ENCODE measurements around the gene CNOT11. TPM values are rescaled to one million over a fixed set of nuclear protein-coding genes. Genes with fewer than 3 reads are reported as not detected.

CNOT11 gene
- 63.0 and 68.6 TPM in 2 replicates for polyA plus RNA-seq (2011; rRNA removed)
- polyA minus RNA-seq (2011; rRNA and poly(A)+ RNA removed): 29.8 and 37.1 TPM in 2 replicates

DNA sequence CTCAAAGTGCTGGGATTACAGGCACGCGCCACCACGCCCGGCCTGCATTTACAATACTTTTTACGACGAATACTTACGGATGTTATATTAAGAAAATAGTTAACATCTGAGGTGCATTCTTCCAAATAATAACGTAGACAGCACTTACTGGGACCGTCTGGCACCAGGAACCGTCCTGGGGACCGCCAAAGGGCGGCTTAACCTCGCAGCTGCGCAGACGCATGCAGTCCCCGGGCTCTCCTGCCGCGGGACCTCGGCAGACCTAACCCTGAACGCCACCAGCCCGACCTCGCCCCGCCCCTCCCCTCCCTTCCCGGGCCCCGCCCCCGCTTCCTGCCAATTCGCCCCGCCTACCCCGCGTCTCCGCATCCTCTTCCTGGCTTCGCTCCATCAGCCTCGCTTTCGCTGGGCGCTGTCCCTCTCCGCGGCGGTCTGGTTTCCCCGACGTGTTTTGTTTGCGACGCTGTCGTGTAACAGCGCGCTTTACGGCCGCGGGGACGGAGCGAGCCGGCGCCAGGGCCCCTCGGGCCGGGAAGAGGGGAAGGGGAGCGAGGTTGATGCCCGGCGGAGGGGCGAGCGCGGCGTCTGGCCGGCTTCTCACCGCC, at the start of gene CNOT11:
CNOT11 (plus strand) TSS at position 479 of the 605 bp plus-strand sequence; CDS start at position 558, 79 bp downstream.
- H3K27me3 ChIP-seq (ENCODE audit: control insufficient read depth, insufficient read depth, low read length): no peaks in the 10 kb centered on the region
- peak; percentile 91 for DNase-seq (ENCODE audit: low read depth)
- peak within 1 kb of the TSS; percentile 96 for H3K4me3 ChIP-seq (ENCODE audit: low read depth, low read length)
- ChIA-PET CTCF (interaction anchor here (1.1 to 2.2 kb wide), 3 partner anchors 12 to 47 kb away, joined by 3 to 10 read pairs (median 4); no protein-coding TSS in a partner anchor), POLR2A (interaction anchor here (0.7 kb wide), 1 partner anchor 249 kb away, joined by 3 read pairs; no protein-coding TSS in a partner anchor)
- H3K36me3 ChIP-seq (ENCODE audit: control insufficient read depth, insufficient read depth, low read length): no peaks in the 10 kb centered on the region
- TF ChIP-seq, protein P1, sequence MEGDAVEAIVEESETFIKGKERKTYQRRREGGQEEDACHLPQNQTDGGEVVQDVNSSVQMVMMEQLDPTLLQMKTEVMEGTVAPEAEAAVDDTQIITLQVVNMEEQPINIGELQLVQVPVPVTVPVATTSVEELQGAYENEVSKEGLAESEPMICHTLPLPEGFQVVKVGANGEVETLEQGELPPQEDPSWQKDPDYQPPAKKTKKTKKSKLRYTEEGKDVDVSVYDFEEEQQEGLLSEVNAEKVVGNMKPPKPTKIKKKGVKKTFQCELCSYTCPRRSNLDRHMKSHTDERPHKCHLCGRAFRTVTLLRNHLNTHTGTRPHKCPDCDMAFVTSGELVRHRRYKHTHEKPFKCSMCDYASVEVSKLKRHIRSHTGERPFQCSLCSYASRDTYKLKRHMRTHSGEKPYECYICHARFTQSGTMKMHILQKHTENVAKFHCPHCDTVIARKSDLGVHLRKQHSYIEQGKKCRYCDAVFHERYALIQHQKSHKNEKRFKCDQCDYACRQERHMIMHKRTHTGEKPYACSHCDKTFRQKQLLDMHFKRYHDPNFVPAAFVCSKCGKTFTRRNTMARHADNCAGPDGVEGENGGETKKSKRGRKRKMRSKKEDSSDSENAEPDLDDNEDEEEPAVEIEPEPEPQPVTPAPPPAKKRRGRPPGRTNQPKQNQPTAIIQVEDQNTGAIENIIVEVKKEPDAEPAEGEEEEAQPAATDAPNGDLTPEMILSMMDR (IDR thresholded peaks at IDR 0.05; ENCODE audit: insufficient read depth, low read depth, low read length): no peak

GRCh38 chr2:101204400-101205115, 48.1 kb upstream of the CNOT11 start:
- Histone ChIP-seq H3K36me3 (ENCODE audit: control insufficient read depth, insufficient read depth, low read length) (no peaks in the 10 kb centered on the region), H3K4me3 (ENCODE audit: low read depth, low read length) (no peak overlapping the region), H3K27me3 (ENCODE audit: control insufficient read depth, insufficient read depth, low read length) (no peaks in the 10 kb centered on the region)
- POLR2A ChIA-PET: interaction anchor here (0.6 kb wide), 1 partner anchor 595 kb away, joined by 5 read pairs; no protein-coding TSS in a partner anchor
- CTCF ChIA-PET: interaction anchor here (0.8 to 9.4 kb wide), 24 partner anchors 9 to 610 kb away, joined by 3 to 101 read pairs (median 7); no protein-coding TSS in a partner anchor
- TF ChIP-seq, protein P1 (IDR thresholded peaks at IDR 0.05; ENCODE audit: insufficient read depth, low read depth, low read length): peak; percentile 38
- DNase-seq (ENCODE audit: low read depth): no peak

GRCh38 chr2:101205521-101206479, 46.9 kb upstream of the CNOT11 start:
- CTCF ChIA-PET: interaction anchor here (0.6 to 9.4 kb wide), 37 partner anchors 10 to 1198 kb away, joined by 3 to 101 read pairs (median 6); partner anchors contain the start of gene CNOT11
- POLR2A ChIA-PET: no interaction called here
- no peaks in the 10 kb centered on the region for H3K27me3 ChIP-seq (ENCODE audit: control insufficient read depth, insufficient read depth, low read length)
- H3K4me3 ChIP-seq (ENCODE audit: low read depth, low read length): no peak overlapping the region
- DNase-seq (ENCODE audit: low read depth): no peak
- TF ChIP-seq, protein P1 (IDR thresholded peaks at IDR 0.05; ENCODE audit: insufficient read depth, low read depth, low read length): peak; percentile 69
- no peaks in the 10 kb centered on the region for H3K36me3 ChIP-seq (ENCODE audit: control insufficient read depth, insufficient read depth, low read length)

DNA sequence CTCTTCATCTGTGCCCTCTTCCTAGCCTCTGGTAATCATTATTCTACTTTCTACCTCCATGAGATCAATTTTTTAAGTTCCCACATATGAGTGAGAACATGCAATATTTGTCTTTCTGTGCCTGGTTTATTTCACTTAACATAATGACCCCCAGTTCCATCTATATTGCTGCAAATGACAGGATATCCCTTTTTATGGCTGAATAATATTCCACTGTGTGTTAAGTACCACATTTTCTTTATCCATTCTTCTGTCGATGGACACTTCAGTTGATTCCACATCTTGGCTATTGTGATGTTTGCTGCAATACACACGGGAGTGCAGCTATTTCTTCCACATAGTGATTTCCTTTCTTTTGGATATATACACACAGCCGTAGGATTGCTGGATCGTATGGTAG, 43.9 kb upstream of the CNOT11 start:
- POLR2A ChIA-PET: no interaction called here
- TF ChIP-seq, protein P1 (IDR thresholded peaks at IDR 0.05; ENCODE audit: insufficient read depth, low read depth, low read length): no peak
- CTCF ChIA-PET: interaction anchor here (9.4 kb wide), 1 partner anchor 172 kb away, joined by 101 read pairs; no protein-coding TSS in a partner anchor
- H3K36me3 ChIP-seq (ENCODE audit: control insufficient read depth, insufficient read depth, low read length): no peaks in the 10 kb centered on the region
- no peaks in the 10 kb centered on the region for H3K27me3 ChIP-seq (ENCODE audit: control insufficient read depth, insufficient read depth, low read length)
- no peak for DNase-seq (ENCODE audit: low read depth)
- H3K4me3 ChIP-seq (ENCODE audit: low read depth, low read length): no peak overlapping the region

Data from BJ (cell line).